ENCODE measurements around the gene PIWIL1.

- TF ChIP-seq, protein P1, sequence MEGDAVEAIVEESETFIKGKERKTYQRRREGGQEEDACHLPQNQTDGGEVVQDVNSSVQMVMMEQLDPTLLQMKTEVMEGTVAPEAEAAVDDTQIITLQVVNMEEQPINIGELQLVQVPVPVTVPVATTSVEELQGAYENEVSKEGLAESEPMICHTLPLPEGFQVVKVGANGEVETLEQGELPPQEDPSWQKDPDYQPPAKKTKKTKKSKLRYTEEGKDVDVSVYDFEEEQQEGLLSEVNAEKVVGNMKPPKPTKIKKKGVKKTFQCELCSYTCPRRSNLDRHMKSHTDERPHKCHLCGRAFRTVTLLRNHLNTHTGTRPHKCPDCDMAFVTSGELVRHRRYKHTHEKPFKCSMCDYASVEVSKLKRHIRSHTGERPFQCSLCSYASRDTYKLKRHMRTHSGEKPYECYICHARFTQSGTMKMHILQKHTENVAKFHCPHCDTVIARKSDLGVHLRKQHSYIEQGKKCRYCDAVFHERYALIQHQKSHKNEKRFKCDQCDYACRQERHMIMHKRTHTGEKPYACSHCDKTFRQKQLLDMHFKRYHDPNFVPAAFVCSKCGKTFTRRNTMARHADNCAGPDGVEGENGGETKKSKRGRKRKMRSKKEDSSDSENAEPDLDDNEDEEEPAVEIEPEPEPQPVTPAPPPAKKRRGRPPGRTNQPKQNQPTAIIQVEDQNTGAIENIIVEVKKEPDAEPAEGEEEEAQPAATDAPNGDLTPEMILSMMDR (IDR thresholded peaks at IDR 0.05; ENCODE audit: low read length) = no peak
- no peak for TF ChIP-seq EZH2 (IDR thresholded peaks at IDR 0.05; ENCODE audit: borderline replicate concordance, low read length)
Measured at GRCh38 chr12:130414381-130414780, 76.7 kb downstream of the PIWIL1 start.
